GM18511 (cell line): ENCODE results near the gene RNF14.
A peak's percentile ranks its signal among the peaks of the same experiment; 100 is the strongest.

Source experiments
- ATAC-seq: cut with Tn5 transposase; IDR thresholded peaks from one replicate; pipeline ENCODE4 v1.9.1; 2021; ENCODE audit warnings: mild to moderate bottlenecking, moderate library complexity; ENCODE audit not compliant: unreplicated experiment

The RNF14 gene

DNA sequence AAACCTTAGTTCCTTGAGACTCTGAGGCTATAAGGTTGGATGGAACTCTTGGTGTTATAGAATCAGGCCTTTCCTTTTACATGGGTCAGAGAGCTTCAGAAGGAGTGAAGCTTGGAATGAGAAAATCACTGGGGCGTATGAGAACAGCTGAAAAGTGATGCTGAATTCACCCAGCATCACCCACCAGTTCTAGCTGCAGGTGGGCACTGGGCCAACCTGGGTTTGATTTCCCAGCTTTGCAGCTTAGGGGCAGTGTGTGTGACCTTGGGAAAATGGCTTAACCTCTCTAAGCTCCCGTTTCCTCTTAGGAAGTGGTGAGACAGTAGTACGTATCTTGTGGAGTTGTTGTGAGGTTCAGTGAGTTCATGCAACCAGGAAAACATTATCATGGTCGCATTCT, 21.6 kb upstream of the RNF14 start:
- ATAC-seq = no peak

DNA sequence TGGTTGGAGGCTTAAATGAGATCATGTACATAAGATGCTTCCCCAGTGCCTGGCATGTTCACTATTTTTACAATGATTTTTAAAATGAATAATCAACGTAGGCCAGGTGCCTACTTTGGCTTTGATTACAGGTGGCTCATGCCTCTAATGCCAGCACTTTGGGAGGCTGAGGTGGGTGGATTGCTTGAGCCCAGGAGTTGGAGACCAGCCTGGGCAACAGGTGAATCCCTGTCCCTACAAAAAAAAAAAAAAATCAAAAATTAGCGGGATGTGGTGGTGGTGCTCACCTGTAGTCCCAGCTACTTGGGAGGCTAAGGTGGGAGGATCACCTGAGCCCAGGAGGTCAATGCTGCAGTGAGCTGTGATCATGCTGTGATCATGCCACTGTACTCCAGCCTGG, 20.1 kb upstream of the RNF14 start:
- ATAC-seq = no peak

DNA sequence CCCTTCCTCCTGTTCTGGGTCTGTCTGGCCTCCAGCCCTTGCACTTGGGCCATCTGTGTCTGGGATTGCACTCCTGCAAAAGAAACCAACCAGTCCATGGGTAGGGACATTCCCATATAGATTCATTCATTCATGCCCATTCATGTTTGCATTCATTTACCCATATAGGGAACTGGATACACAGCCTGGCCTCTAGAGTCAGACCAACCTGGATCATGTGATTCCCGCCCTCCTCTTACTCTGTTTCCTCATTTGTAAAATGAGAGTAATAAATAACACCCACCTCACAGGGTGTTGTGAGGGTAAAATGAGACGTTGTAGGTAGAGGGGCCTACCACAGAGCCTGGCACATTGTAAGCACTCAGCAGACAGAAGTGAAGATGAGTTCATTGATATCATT, 19.4 kb upstream of the RNF14 start:
- ATAC-seq = no peak

DNA sequence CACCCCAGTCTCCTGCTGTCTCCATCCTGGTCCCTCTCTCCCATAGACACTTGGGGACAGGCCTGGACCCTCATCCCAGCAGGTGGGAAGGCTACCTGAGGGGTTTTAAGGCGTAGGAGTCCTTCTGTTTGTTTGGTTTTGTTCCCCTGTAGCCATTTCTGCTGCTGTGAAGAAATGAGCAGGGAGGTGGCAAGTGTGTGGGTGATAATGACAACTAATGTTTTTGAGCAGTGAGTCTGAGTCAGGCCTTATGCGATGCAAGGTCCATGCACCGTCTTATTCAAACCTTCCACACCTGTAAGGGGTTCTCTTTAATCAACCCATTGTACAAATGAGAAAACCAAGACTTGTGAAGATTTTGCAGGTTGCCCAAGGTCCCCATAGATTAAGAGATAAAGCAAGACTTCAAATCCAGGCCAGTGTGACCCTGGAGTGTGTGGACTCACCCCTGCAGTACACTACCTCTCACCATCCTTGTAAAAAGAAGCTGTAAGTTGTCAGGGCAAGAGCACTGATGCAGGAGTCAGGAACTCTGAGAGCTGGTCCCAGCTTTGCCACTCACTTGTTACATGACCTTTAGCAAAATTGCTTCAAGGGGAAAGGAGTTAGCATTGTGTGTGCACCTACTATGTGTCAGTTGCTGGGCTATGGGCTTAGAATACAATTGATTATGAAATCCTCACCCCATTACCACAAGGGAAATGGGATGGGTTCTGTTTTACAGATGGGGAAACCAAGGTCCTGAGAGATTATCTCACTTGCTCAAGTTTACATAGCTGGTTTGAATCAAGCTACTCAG, 18.5 kb upstream of the RNF14 start:
- no peak for ATAC-seq

DNA sequence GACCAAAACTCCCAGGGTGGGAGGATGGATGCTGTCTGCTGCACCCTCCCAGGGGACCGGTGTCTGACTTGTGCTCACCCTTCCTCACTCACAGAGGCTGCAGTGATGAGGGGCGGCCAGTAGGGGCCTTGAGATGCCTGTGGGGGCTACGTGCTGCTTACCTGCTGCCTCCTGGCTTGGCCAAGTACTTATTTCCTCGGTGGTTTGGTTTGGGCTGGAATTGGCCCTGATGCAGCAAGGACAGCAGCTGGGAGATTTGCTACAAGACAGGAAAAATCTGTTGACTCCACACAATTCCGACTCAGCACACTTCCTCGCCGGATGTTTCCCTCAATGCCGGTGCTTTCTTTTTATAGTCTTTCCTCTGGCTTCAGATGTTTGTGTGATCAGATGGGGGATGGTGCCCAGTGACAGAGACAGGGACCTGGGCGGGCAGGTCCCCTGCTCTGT, 17.5 kb upstream of the RNF14 start:
- ATAC-seq = peak; percentile 84

DNA sequence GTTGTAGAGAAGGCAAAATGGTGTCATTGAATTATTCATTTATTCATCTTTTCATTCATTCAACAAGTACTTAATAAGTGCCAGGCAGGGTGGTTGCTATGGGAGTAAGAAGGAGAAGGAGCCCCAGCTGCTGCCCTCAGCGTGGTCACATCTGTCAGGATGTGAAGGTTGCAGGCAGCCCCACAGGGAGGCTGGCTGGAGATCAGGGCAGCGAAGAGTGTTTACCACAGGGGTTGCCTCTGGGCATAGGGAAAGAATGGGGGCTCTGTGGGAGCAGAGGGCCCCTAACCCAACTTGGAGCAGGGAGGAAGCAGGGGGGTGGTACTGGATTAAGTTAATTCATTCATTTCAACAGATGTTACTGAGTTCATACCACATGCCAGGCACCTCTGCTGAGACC, 16.9 kb upstream of the RNF14 start:
- no peak for ATAC-seq

DNA sequence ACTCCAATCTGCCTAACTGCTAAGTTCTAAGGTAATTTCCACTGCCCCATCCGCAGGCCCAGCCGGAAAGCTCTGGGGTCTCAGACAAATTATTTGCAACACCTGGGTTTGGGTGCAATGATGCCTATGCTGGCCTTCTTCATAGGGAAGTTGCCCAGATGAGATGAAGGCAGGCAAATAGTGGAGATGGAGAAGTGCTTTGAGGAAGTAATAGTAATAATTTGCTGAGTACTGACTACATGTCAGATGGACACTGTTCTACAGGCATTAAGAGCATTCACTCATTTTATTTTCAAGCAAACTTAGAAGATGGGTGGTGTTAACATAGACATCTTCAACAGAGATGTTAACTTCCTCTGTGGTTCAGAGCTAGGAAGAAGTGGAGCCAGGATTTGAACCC, 14.7 kb upstream of the RNF14 start:
- no peak for ATAC-seq

DNA sequence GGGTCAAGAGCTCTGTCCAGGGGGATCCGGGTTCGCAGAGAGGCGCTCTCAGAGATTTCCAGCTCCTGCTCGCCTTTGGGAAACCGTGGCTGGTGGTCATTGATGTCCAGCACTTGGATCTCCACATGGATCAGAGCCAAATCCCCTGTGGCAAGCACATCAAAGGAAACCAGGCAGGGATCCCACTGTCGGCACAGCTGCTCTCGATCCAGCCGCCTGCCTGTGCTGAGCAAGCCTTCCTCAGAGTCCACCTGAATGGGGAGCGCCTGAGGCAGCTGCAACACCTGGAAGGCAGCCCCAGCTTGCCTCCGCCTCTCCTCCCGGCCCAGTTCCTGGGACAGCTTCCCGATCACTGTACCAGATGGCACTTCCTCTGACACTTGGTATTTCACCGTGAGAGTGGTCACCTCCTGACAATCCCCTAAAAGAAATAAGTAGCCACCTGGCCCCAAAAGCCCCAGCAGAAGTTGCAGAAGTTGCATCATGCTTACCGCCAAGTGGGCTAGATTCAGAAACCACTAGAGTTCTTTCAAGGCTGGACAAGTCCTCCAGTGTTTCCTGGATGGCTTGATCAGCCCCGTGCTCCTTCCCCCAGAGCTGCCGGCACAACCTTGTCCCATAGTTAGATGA, 11.4 kb upstream of the RNF14 start:
- no peak for ATAC-seq

DNA sequence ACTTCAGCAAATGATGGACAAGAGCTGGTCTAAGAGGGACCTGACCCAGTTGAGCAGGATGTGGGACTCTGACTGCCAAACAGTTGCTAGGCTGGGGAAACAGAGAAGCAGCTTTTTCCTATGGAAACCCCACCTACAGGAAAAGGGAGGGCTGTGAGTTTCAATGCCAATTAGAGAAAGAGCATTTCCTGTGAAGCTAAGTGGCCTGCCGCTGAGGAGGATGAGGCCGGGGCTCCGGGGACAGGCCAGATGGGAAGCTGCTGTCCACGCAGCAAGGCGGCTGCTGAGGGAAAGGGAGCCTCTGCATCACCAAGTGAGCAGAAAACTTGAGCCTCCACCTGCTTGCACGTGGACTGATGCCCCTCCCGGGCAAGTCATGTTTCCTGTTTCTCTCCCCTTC, 10.8 kb upstream of the RNF14 start, which contains the start of gene PCDH12:
PCDH12 (minus strand) TSS at position 90 of the 400 bp plus-strand sequence. CDS start 351 bp downstream, outside the sequence.
- ATAC-seq = no peak

DNA sequence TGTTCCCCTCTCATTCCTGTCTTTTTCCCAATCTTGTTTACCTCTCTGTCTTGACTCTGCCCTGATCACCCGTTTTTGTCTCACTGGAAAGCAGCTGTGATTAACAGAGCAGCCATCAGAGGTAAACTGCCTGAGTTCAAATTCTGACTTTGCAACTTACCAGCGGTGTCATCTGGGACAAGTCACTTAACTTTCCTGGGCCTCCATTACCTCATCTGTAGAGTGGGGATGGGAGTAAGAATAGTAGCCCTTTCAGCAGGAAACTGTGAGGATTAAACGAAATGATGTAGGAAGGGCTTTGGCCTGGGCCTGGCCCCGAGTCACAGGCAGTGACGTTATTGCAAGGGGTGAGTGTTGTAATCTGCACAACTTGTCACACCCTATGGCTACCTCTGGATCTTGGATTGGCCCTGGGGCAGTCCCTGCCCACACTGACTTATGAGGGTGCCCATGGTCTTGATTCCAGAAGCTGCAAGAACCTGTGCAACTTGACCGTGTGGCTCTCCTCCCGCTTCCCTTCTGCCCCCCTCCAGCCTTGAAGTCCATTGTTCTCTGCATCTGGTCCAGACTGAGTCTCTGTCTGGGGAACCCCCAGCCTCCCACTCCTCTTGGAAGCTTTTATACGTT, 10.2 kb upstream of the RNF14 start:
- no peak for ATAC-seq

DNA sequence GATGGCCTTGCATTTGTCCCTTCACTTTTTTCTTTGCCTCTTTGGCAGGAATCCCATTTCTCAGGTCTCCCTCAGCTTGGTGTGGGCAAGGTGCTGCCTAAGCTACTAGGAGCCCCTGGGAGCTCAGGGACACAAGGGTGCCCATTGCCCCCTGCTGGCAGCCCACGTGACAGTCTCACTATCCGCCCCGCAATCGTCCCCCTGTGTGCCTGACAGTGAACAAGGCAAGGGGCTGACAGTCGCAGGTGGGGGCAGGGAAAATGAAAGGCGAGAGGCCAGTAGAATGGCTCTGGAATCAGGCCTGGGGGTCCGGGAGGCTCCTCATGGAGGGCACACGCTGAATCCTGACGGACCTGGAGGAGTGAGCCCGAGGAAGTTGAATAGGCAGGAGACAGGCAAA, 8.9 kb upstream of the RNF14 start:
- no peak for ATAC-seq

DNA sequence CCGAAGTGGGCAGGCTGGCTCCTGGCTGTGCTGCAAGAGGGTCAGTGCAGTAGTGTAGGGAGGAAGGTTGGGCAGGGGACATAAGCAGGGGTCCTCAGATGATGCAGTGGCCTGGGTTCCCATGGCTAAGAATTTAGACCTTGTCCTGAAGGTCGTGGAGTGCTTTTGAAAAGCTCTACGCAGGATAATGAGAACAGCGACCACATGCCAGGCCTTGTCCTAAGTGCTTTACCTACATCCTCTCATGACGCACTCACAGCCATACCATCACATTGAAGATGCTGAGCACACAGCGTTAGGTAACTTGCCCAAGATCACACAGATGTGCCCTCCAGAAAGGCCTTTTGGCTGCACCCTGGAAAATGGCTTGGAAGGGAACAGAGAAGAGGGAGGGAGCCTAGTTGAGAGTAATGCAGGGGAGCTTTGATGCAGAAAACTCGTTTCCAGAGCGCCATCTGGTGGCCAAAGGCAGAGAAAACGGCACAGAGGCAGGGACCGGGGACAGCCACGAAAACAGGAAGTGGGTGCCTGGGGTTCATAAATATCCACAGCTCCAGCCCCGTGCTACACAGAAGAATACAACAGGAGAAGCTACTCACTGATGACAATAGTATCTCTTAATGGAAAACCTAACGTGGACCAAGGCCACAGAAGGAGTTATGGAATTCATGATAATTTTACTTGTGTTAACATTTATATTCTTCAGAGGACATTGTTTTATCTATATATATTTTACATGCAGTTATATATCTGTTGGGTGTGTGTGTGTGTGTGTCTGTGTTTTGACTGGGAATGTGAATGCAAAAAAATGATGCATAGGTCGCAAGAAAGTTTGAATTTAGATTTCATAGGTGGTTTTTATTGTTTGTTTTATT, 8.2 kb upstream of the RNF14 start:
- ATAC-seq = peak; percentile 95

DNA sequence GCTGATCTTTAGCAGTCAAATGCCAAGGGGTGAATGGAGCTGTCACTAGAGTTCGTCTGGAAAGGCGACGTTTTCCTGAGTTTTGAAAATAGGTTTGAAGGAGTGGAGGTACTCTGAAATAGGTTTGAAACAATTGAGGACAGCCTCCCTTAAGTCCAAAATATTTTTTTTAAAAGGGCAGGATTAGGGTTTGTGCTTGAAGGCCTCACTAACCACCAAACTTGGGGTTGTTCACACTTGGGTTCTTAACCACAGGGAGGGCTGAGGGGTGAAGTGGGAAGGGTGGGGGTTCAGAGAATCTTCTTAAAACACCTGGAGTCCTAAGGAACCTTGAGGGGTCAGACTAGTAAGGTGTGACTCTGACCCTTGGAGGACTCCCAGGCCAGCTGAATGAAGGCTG, 7.4 kb upstream of the RNF14 start:
- no peak for ATAC-seq

DNA sequence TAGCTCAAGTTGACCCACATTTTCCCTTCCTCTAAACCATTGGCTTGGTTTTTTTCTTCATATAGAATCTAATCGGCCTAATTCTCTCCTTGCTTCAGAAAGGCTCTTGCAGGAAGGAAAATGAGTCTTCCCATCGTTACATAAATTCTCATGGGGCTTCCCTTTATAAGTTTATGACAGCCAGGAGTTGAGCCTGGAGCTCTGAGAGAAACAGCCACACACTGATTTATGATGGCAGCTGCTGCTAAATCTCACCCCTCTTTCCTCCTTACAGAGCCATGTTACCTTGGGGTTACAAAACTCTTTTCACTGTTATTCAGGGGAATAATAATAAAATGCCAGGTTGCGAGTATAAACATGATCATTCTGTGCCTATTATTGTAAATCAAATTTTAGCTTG, 5.2 kb upstream of the RNF14 start:
- ATAC-seq = no peak

DNA sequence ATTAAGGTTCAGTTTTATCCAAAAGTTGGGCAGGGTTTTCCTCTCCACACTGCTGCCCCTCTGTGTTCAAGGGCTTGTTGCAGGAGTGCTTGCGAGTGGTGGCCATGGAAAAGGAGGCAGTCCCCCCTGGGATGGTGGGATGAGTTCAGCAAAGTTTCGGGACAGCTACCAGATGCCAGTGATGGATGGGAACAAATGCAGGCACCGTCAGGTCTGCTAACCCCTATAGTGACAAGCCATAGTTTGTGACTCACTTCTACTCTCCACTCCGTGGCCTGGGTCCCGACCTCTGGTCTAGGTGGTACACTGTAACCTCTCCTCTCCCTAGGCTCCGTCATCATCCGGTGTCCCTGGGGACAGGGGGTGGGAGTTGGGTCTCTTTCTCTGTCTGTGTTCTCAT, 3.8 kb upstream of the RNF14 start:
- no peak for ATAC-seq

DNA sequence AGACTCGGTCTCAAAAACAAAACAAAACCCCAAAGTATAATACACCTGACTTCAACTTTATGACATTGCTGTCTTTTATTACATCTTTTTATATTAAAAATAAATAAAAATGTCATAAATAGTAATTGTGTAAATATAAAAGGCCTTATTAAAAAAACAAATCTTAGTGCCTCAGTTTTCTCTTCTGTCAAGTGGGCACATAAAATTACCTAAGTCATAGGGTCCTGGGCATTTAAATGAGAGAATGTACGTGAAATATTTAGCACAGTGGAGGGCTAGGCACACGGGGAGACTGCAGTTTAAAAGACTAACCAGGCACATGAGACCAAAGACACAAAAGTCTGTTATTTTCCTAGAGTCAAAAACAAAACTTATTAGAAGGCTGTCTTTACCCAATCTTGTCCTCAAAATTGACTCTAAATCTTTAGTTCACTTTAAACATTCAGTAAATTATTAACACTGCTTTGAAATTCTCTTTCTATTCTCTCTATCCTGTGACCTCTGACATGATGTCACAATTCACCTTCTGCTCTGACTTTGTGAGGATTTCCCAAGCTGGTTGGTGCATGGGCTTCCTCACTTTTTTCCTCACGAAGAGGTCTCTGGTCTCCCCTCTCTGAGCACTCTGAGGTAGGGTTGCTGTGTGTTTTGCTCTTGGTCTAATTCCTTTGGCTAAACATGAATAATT, 2.5 kb upstream of the RNF14 start:
- ATAC-seq = no peak

DNA sequence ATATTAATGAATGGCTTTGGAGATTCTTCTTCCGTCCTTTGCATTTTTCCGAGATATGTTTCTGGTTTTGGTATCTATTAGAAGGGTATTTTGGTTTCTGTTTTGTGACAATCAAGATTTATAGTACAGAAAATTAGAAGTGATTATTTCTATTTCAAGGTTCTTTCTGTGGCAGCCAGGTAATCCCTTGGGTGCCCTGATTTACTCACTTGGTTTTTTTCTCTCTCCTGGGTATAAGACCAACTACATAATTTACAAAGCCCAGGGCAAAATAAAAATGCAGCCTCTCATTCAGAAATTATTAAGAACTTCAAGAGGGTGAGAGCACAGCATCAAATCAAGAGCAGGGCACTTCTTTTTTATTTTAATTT, 2.0 kb upstream of the RNF14 start:
- no peak for ATAC-seq

DNA sequence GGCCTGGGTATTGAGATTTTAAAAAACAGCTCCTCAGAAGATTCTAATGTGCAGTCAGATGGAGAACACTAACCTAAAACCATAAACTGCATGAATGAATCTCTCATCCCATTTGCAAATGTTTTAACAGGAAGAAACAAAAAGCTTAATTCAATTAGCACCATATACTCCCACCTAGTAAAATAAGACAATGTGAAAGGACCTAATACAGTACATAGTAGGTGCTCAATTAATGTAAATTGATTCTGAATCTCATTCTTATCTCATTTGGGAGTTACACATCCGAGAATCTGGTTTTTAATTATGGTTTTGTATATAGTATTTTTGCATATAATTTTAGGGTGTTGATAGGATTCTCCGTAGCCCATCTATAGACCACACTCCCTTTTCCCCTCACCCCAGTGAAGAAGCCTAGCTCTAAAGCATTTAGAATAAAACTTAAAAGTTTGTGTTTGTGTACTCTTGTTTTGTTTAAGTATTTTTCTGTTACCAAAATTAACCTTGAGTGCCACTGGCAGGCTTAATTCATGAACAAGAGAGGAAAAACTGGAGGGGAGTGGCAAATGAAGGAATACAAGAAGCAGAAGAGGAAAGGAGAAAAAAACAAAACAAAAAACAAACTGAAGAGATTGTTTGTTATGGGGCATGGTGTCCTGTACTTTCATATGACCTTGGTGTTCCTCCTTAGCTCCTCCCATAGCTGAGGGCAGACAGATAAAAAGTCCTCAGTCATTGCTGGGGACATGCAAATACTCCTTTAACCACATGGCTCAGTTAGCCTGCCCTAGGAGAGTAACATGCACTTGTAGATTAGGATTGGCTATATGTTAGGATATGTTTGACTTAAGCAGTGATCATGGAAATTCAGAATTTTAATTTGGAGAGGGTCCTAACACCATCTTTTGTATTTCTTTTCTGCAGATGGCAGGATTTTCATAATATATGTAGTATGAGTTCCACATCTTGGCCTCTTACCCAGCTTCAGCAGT, 1.2 kb downstream of the RNF14 start:
- peak; percentile 53 for ATAC-seq

DNA sequence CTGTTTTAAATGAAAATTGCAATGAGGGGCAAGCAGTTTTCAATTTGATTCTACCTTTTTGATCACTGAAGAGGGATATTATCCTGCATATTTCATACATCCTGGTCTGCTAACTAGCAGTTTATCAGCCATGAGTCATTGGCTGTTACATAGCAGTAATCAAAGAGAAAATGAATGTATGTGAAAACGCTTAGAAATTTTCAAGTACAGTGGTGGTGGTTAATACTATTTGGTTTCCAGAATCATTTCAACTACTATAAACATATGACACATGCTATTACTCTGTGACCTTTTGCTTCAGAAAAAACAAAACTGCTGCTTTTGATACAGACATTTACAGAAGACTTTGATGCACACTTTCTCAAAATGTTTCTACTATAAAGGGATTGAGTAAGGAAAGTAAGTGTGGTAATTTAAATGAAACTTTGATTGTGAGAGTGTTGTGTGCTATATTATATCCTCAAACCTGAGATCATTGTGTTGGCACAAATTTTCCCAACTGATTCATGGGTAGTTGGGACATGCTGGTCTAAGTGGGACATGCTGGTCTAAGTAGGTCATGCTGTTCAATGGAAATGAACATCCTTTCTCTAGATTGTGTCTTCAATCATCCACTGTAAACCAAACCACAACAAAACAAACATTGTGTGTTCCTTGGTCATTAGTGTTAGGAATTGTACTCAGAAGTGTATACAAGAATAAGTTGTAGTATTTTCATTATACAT, 5.1 kb downstream of the RNF14 start:
- no peak for ATAC-seq
